Neural progenitor cell (in vitro differentiated cells): ENCODE results near the gene RGS14. TPM values are rescaled to one million over a fixed set of nuclear protein-coding genes. Genes with fewer than 3 reads are reported as not detected.

Experiments
- DNase-seq: peaks from one replicate; pipeline ENCODE4 v3.0.0-alpha.2; 2016; ENCODE audit warnings: low spot score
- H2AFZ ChIP-seq: fragments of 200-600 bp; sonication (generic); replicated peaks from 2 replicates; pipeline ENCODE4 v1.6.1; 2016; ENCODE audit warnings: antibody characterized with exemption
- H3F3A ChIP-seq: fragments of 200-600 bp; sonication (generic); 2 replicates; pipeline ENCODE4 v1.6.1; 2016; ENCODE audit warnings: antibody characterized with exemption, low read depth
- H3K27ac ChIP-seq: fragments of 200-600 bp; sonication (generic); 2 replicates; pipeline ENCODE4 v1.5.1; 2016; ENCODE audit warnings: mild to moderate bottlenecking
- H3K27me3 ChIP-seq: fragments of 200-600 bp; sonication (generic); 2 replicates; pipeline ENCODE4 v1.6.1; 2016; ENCODE audit warnings: mild to moderate bottlenecking, moderate library complexity
- H3K36me3 ChIP-seq: fragments of 200-600 bp; sonication (generic); 2 replicates; pipeline ENCODE4 v1.5.1; 2016
- H3K4me1 ChIP-seq: fragments of 200-600 bp; sonication (generic); 2 replicates; pipeline ENCODE4 v1.6.1; 2016; ENCODE audit warnings: mixed run types
- H3K4me2 ChIP-seq: fragments of 200-600 bp; sonication (generic); 2 replicates; pipeline ENCODE4 v1.6.1; 2016
- H3K4me3 ChIP-seq: fragments of 200-600 bp; sonication (generic); 2 replicates; pipeline ENCODE4 v1.5.1; 2016
- H3K79me2 ChIP-seq: fragments of 200-600 bp; sonication (generic); 2 replicates; pipeline ENCODE4 v1.6.1; 2016; ENCODE audit warnings: low read depth
- H3K9ac ChIP-seq: fragments of 200-600 bp; sonication (generic); 2 replicates; pipeline ENCODE4 v1.6.1; 2016
- H3K9me3 ChIP-seq: fragments of 200-600 bp; sonication (generic); 2 replicates; pipeline ENCODE4 v1.5.1; 2016; ENCODE audit warnings: low read depth
- H4K20me1 ChIP-seq: fragments of 200-600 bp; sonication (generic); 2 replicates; pipeline ENCODE4 v1.6.1; 2016; ENCODE audit warnings: low read depth
- H3K27ac Mint-ChIP-seq: 3 replicates; pipeline ENCODE4 v1.8.0; 2021; ENCODE audit warnings: mixed read lengths
- H3K27me3 Mint-ChIP-seq: 2 replicates; pipeline ENCODE4 v1.8.0; 2022; ENCODE audit warnings: low read depth, mild to moderate bottlenecking, inconsistent platforms, moderate library complexity, mixed read lengths; ENCODE audit not compliant: insufficient read depth
- H3K36me3 Mint-ChIP-seq: 3 replicates; pipeline ENCODE4 v1.8.0; 2021; ENCODE audit warnings: mixed read lengths
- H3K4me1 Mint-ChIP-seq: 3 replicates; pipeline ENCODE4 v1.8.0; 2021; ENCODE audit warnings: mixed read lengths
- H3K4me3 Mint-ChIP-seq: 3 replicates; pipeline ENCODE4 v1.8.0; 2021; ENCODE audit warnings: mild to moderate bottlenecking, moderate library complexity, mixed read lengths
- H3K9me3 Mint-ChIP-seq: 3 replicates; pipeline ENCODE4 v1.8.0; 2020; ENCODE audit warnings: mixed read lengths
- CTCF ChIP-seq: fragments of 200-600 bp; sonication (generic); IDR thresholded peaks from 2 replicates; pipeline ENCODE4 v1.5.1; 2017; ENCODE audit warnings: antibody characterized with exemption, mild to moderate bottlenecking
- EZH2 ChIP-seq: fragments of 200-600 bp; sonication (generic); IDR thresholded peaks from 2 replicates; pipeline ENCODE4 v1.6.1; 2017; ENCODE audit warnings: antibody characterized with exemption, mild to moderate bottlenecking, moderate library complexity
- EZH2phosphoT487 ChIP-seq: fragments of 200-600 bp; sonication (generic); IDR thresholded peaks from 2 replicates; pipeline ENCODE4 v1.6.1; 2017; ENCODE audit warnings: antibody characterized with exemption
- total RNA-seq: library from RNA; depleted of rRNA; stranded (reverse); fragments of >200 nt; gene quantifications from 2 replicates; pipeline ENCODE4 v1.2.3, GENCODE V29; 2015; ENCODE audit warnings: low replicate concordance

The RGS14 gene
- total RNA-seq, 1 donor from 2014 or later = 3.2 TPM

DNA sequence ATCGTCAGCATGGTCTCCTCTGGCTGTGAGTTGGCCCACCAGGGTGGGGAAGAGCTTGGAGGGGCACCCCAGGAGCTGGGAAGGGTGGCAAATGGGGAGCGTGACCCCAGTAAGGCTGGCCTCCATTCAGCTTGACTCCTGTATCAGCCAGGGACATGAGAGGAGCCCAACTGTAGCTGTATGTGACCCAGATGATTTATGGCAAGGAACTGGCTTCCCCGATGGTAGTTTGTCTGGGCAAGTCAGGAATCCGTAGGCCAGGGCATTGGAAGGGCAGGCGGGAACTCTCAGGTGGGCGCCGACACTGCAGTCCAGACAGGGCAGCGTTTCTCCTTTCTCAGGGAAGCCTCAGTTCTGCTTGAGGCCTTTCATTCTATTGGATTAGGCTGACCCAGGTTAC lies 28.8 kb downstream of the RGS14 start:
- Histone ChIP-seq H3F3A (no peaks in the 10 kb centered on the region), H3K79me2 (no peaks in the 10 kb centered on the region), H3K27me3 (peaks cover 26% of the 10 kb centered on the region), H3K9me3 (no peaks in the 10 kb centered on the region), H2AFZ (no peak overlapping the region), H4K20me1 (no peaks in the 10 kb centered on the region), H3K27ac (no peak overlapping the region), H3K9ac (no peak overlapping the region), H3K4me3 (no peak overlapping the region), H3K4me2 (no peak overlapping the region), H3K4me1 (no peaks in the 10 kb centered on the region), H3K36me3 (no peaks in the 10 kb centered on the region)
- DNase-seq = no peak
- Mint-ChIP-seq H3K27me3 (peaks cover 18% of the 10 kb centered on the region), H3K4me1 (peaks cover 35% of the 10 kb centered on the region), H3K9me3 (no peaks in the 10 kb centered on the region), H3K36me3 (no peaks in the 10 kb centered on the region), H3K27ac (no peak overlapping the region), H3K4me3 (no peak overlapping the region)
- TF ChIP-seq EZH2phosphoT487 (no peak), EZH2 (no peak), CTCF (no peak)

- no peaks in the 10 kb centered on the region for H3K36me3 Mint-ChIP-seq
- Histone ChIP-seq H3K4me3 (no peak overlapping the region), H3K9me3 (no peaks in the 10 kb centered on the region), H3K9ac (no peak overlapping the region), H3K4me1 (no peaks in the 10 kb centered on the region), H3K36me3 (no peaks in the 10 kb centered on the region), H3K27ac (no peak overlapping the region), H2AFZ (no peak overlapping the region), H4K20me1 (no peaks in the 10 kb centered on the region), H3F3A (no peaks in the 10 kb centered on the region), H3K27me3 (peaks cover 26% of the 10 kb centered on the region), H3K79me2 (no peaks in the 10 kb centered on the region), H3K4me2 (no peak overlapping the region)
- peaks cover 15% of the 10 kb centered on the region for H3K27me3 Mint-ChIP-seq
- TF ChIP-seq EZH2phosphoT487 (no peak), CTCF (no peak), EZH2 (no peak)
- no peak for DNase-seq
- H3K27ac Mint-ChIP-seq = peak overlapping the region; percentile 21
- no peaks in the 10 kb centered on the region for H3K9me3 Mint-ChIP-seq
- no peak overlapping the region for H3K4me3 Mint-ChIP-seq
- H3K4me1 Mint-ChIP-seq = peaks cover 35% of the 10 kb centered on the region
Measured at GRCh38 chr5:177387405-177387804, 29.7 kb downstream of the RGS14 start.

DNA sequence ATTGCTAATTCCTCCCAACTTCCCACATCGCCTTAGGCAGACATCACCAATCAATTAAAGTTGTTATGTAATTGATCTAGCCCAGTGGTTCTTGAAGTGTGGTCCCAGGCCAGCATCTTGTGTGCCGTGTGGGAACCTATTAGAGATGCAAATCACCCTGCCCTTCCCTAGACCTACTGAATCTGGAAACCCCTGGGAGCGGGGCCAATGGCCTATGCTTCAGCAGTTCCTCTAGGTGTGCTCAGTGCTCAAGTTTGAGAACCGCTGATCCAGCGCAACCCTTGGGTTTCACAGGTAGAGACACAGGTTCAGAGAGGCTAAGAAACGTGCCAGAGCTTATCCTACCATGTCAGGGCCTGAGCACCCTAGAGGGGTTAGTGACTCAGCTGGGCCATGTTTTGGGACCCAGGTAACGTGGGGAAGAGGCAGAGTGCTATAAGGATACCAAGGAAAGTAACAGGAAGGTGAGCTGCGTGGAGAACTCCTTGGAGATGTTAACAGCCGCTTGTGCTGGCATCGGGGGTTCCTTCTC lies 30.9 kb downstream of the RGS14 start:
- H3K9me3 ChIP-seq = no peaks in the 10 kb centered on the region
- no peaks in the 10 kb centered on the region for H3K36me3 ChIP-seq
- H3K4me3 ChIP-seq = no peak overlapping the region
- H3K4me1 Mint-ChIP-seq = peaks cover 34% of the 10 kb centered on the region
- H3K9me3 Mint-ChIP-seq = no peaks in the 10 kb centered on the region
- H4K20me1 ChIP-seq = no peaks in the 10 kb centered on the region
- no peak overlapping the region for H3K4me2 ChIP-seq
- H3K4me1 ChIP-seq = no peaks in the 10 kb centered on the region
- TF ChIP-seq CTCF (no peak), EZH2phosphoT487 (no peak), EZH2 (no peak)
- H3K27me3 Mint-ChIP-seq = peaks cover 11% of the 10 kb centered on the region
- no peak for DNase-seq
- no peaks in the 10 kb centered on the region for H3F3A ChIP-seq
- H3K36me3 Mint-ChIP-seq = no peaks in the 10 kb centered on the region
- H3K79me2 ChIP-seq = no peaks in the 10 kb centered on the region
- H3K4me3 Mint-ChIP-seq = no peak overlapping the region
- peak overlapping the region; percentile 86 for H3K27ac Mint-ChIP-seq
- H3K9ac ChIP-seq = no peak overlapping the region
- peaks cover 24% of the 10 kb centered on the region for H3K27me3 ChIP-seq
- H2AFZ ChIP-seq = no peak overlapping the region
- H3K27ac ChIP-seq = no peak overlapping the region
